K562 (cell line): ENCODE measurements around the gene DNPEP. TPM values are rescaled to one million over a fixed set of nuclear protein-coding genes. Genes with fewer than 3 reads are reported as not detected.

ENCODE experiments used
- BACH1 ChIP-seq: fragments of 200-800 bp; sonication (Bioruptor generic); IDR thresholded peaks from 2 replicates; pipeline ENCODE4 v1.6.1; 2016; ENCODE audit warnings: missing genetic modification characterization, missing compliant biosample characterization
- ELF2 ChIP-seq: fragments of 250-450 bp; sonication (Bioruptor Pico); IDR thresholded peaks from 2 replicates; pipeline ENCODE4 v1.5.0; 2021; ENCODE audit warnings: mild to moderate bottlenecking
- MLLT1 ChIP-seq, 2 experiments: fragments of 450-650 bp; IDR thresholded peaks; 2 replicates each; pipeline ENCODE4 v1.6.1; 2016
- POLR2AphosphoS2 ChIP-seq: IDR thresholded peaks from 2 replicates; pipeline ENCODE4 v1.6.1; 2012; ENCODE audit warnings: low read length, improper control_type of control experiment
- SMAD1 ChIP-seq: fragments of 150-350 bp; IDR thresholded peaks from 2 replicates; pipeline ENCODE4 v1.6.1; 2014; ENCODE audit warnings: low read length, low read depth; ENCODE audit not compliant: partially characterized antibody
- UBTF ChIP-seq, 2 experiments: IDR thresholded peaks; 2 replicates each; pipeline ENCODE4 v1.6.1; 2012; ENCODE audit warnings: improper control_type of control experiment in 2 of 2, low read depth in 2 of 2, low read length in 2 of 2, borderline replicate concordance in 1 of 2
- ZBTB1 ChIP-seq: sonication (generic); formaldehyde crosslinking; IDR thresholded peaks from 2 replicates; pipeline ENCODE4 v1.8.1; 2023; ENCODE audit warnings: missing genetic modification reagents, low read depth, mild to moderate bottlenecking, borderline replicate concordance
- ZBTB11 ChIP-seq, 3 experiments: fragments of 200-800 bp in 1 of 3; fragments of 250-450 bp in 1 of 3; fragments of 450-650 bp in 1 of 3; sonication (Bioruptor Pico) in 1 of 3; sonication (Bioruptor generic) in 1 of 3; formaldehyde crosslinking in 1 of 3; IDR thresholded peaks; 2 replicates each; pipeline versions ENCODE4 v1.6.1 to v1.8.0; 2016 to 2022; ENCODE audit warnings: mild to moderate bottlenecking in 2 of 3, missing genetic modification characterization in 2 of 3, missing compliant biosample characterization in 1 of 3, moderate library complexity in 1 of 3
- ZBTB7A ChIP-seq: IDR thresholded peaks from 2 replicates; pipeline ENCODE4 v1.6.1; 2011; ENCODE audit warnings: low read depth, mild to moderate bottlenecking, low read length, moderate library complexity, borderline replicate concordance; ENCODE audit not compliant: control insufficient read depth
- ZNF212 ChIP-seq: fragments of 450-650 bp; formaldehyde crosslinking; IDR thresholded peaks from 2 replicates; pipeline ENCODE4 v1.4.0; 2020; ENCODE audit warnings: mild to moderate bottlenecking
- polyA plus RNA-seq, 8 experiments: library from polyadenylated mRNA; depleted of rRNA in 4 of 8; stranded (reverse) in 5 of 8; unstranded in 3 of 8; fragments of >200 nt; fragmentation: Nextera tagmentation in 2 of 8; fragmentation: Illumina TruSeq in 1 of 8; extraction: Ambion mirVana in 2 of 8; extraction: Trizol in 1 of 8; gene quantifications; 2 replicates each; pipeline versions ENCODE4 v1.2.1 to v1.2.3, GENCODE V29; 2011 to 2014; ENCODE audit warnings: inconsistent platforms in 1 of 8, missing spikeins in 1 of 8
- total RNA-seq, 7 experiments: library from RNA; depleted of rRNA in 6 of 7; stranded (reverse); fragments of >200 nt in 6 of 7; fragmentation: Illumina TruSeq in 2 of 7; extraction: Trizol in 2 of 7; gene quantifications; 2 replicates each; pipeline versions ENCODE4 v1.2.1 to v1.2.3, GENCODE V29; 2011 to 2021; ENCODE audit warnings: low replicate concordance in 1 of 7
- TF ChIP-seq, protein P1 (sequence below): sonication (generic); formaldehyde crosslinking; IDR thresholded peaks from 2 replicates; pipeline ENCODE4 v1.8.0; 2022; ENCODE audit warnings: mild to moderate bottlenecking, missing genetic modification reagents

DNPEP gene
- total and polyA plus RNA-seq, 9 of the 15 experiments (the other 6 are each of a cell fraction or from before 2014, with no cell fraction given): 34.6 to 71.4 (median 45.5) TPM

- TF ChIP-seq UBTF (IDR thresholded peaks at IDR 0.05; ENCODE audit: borderline replicate concordance in 1 of 2, low read depth in 2 of 2, low read length in 2 of 2) (no peak), ZBTB7A (peak; percentile 39; the same call in 1 of the 2 replicates), BACH1 (tag) (no peak), ZNF212 (no peak), MLLT1 (IDR thresholded peaks at IDR 0.05) (no peak), ZBTB1 (CRISPR knock-in tag) (peak; percentile 79), ZBTB11 (CRISPR knock-in tag; IDR thresholded peaks at IDR 0.05) (no peak), ELF2 (CRISPR knock-in tag) (no peak), SMAD1 (no peak), POLR2AphosphoS2 (no peak)
- TF ChIP-seq, protein P1, sequence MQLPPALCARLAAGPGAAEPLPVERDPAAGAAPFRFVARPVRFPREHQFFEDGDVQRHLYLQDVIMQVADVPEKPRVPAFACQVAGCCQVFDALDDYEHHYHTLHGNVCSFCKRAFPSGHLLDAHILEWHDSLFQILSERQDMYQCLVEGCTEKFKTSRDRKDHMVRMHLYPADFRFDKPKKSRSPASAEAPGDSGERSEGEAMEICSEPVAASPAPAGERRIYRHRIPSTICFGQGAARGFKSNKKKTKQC (CRISPR knock-in tag): no peak
These were observed 29.3 kb downstream of the DNPEP start (continued) for GRCh38 chr2:219358170-219359075.
